Measurements from ENCODE around the gene C3orf20. TPM values are rescaled to one million over a fixed set of nuclear protein-coding genes. Genes with fewer than 3 reads are reported as not detected.
"Not testable (repeated sequence)": the region's sequence is repeated elsewhere in the genome, so short reads cannot be mapped to it uniquely, and the experiment has no call there.

Gene C3orf20
- total RNA-seq, 2 donors from 2014 or later: not detected

DNA sequence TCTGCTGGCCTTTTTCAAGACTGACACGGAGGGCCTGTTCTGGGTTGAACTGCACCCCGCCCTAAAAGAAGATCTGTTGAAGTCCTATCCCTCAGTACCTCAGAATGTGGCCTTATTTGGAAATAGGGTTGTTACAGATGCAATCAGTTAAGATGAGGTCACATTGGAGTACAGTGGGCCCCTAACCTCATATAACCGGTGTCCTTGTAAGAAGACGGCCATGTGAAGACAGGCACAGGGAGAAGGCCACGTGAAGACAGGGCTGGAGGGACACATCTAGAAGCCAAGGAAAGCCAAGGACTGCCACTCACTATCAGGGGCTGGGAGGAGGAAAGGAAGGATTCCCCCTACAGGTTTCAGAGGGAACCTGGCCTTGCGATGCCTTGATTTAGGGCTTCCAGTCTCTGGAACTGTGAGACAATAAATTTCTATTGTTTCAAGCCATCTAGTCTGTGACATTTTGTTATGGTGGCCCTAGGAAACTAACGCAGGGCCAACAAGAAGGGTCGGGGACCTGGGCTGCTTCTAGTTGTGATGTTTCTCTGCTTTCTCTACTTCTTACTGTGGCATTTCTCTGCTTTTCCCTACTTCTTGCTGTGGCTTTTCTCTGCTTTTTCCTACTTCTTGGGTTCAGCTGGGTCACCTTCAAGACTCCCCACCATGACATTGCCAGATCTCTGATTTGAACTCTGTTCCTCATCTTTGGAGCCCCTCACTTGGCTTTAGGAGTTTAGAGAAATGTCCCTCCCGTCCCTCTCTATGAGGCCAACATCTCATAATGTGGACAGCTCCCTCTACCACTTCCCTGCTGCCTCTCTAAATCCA is 28.1 kb upstream of the C3orf20 start:
- Histone ChIP-seq H3K4me3 (no peak overlapping the region), H3K36me3 (no peaks in the 10 kb centered on the region), H3K27me3 (no peaks in the 10 kb centered on the region)

DNA sequence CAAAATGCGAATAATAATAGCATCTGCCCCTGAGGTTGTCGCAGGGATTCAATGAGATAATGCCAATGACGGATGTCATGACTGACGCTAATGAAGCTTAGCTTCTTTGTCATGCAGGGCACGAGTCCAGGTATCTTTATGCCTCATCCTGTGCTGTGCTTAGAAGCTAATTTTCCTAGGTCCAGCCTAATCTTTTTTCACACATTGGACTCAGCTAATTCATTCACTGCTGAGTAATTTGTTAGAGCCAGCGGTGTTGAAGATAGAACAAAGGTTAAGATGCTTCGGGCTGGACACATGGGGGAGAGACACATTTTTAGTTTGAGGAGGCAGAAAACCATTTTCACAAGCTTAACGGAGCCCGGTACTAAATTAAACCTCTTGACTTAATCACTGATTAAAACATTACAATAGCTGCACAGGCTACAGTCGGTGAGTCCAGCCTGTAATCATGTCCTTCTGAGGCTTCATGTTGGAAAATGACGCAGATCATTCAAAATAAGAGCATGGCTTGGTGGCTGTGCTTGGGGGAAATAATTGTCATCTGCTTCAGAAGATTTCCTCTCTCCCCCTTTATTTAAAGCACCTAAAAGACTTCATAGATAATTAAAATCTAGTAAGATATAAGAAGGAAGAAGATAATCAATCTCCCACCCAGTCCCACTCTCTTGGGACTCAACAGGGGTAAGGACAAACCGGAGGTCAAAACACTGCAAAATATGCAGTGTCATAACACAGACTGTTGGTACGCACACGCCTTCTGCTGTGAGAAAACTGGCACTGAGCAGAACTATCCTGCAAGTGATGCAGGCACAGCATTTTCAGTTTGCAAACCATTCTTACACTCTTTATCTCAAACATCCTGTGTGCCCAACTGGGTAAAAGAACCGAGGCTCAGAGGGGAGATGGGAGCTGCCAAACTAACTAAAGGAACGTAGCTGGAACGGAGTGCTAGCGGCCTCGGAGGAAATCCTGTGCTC is 26.7 kb upstream of the C3orf20 start:
- DNase-seq (ENCODE audit: low spot score): no peak
- no peaks in the 10 kb centered on the region for H3K27me3 ChIP-seq
- peaks cover 0 to 43% of the 10 kb centered on the region in 2 donors for H3K4me1 ChIP-seq
- no peaks in the 10 kb centered on the region for H3K9me3 ChIP-seq
- TF ChIP-seq, protein P1, sequence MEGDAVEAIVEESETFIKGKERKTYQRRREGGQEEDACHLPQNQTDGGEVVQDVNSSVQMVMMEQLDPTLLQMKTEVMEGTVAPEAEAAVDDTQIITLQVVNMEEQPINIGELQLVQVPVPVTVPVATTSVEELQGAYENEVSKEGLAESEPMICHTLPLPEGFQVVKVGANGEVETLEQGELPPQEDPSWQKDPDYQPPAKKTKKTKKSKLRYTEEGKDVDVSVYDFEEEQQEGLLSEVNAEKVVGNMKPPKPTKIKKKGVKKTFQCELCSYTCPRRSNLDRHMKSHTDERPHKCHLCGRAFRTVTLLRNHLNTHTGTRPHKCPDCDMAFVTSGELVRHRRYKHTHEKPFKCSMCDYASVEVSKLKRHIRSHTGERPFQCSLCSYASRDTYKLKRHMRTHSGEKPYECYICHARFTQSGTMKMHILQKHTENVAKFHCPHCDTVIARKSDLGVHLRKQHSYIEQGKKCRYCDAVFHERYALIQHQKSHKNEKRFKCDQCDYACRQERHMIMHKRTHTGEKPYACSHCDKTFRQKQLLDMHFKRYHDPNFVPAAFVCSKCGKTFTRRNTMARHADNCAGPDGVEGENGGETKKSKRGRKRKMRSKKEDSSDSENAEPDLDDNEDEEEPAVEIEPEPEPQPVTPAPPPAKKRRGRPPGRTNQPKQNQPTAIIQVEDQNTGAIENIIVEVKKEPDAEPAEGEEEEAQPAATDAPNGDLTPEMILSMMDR (IDR thresholded peaks at IDR 0.05): no peak
- H3K27ac ChIP-seq: peak overlapping the region; percentile 51 to 73
- no peaks in the 10 kb centered on the region for H3K36me3 ChIP-seq
- H3K4me3 ChIP-seq: no peak overlapping the region

More for the DNA sequence above, 28.1 kb upstream of the C3orf20 start:
- no peaks in the 10 kb centered on the region for H3K9me3 ChIP-seq
- no peak for DNase-seq (ENCODE audit: low spot score)
- TF ChIP-seq, protein P1 (IDR thresholded peaks at IDR 0.05): no peak
- H3K27ac ChIP-seq: no peak overlapping the region
- peaks cover 0 to 31% of the 10 kb centered on the region in 2 donors for H3K4me1 ChIP-seq

GRCh38 chr3:14649466-14649865 is 25.5 kb upstream of the C3orf20 start:
- Histone ChIP-seq H3K36me3 (peaks cover 1% of the 10 kb centered on the region), H3K27me3 (no peaks in the 10 kb centered on the region), H3K27ac (peak overlapping the region in 1 of 2 donors; percentile 73), H3K4me3 (no peak overlapping the region), H3K4me1 (peaks cover 0 to 54% of the 10 kb centered on the region in 2 donors), H3K9me3 (no peaks in the 10 kb centered on the region)
- DNase-seq (ENCODE audit: low spot score): no peak
- TF ChIP-seq, protein P1 (IDR thresholded peaks at IDR 0.05): no peak

DNA sequence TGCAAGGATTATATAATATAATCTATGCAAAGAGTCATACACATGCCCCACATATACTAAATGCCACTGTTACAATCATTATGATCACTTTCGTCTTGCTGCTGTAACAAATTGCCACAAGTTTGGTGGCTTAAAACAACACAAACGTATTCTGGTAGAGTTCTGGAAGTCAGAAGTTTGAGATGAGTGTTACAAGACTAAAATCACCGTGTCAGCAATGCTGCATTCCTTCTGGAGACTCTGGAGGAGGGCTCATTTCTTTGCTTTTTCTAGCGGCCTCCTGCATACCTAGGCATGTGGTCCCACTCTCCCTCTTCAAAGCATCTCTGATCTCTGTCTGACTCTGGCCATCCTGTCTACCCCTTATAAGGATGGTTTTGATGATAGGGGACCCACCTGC is 24.7 kb upstream of the C3orf20 start:
- no peak for DNase-seq (ENCODE audit: low spot score)
- H3K27ac ChIP-seq: peak overlapping the region in 1 of 2 donors; percentile 82
- no peak overlapping the region for H3K4me3 ChIP-seq
- peaks cover 9% of the 10 kb centered on the region for H3K36me3 ChIP-seq
- TF ChIP-seq, protein P1 (IDR thresholded peaks at IDR 0.05): no peak
- no peaks in the 10 kb centered on the region for H3K9me3 ChIP-seq
- H3K4me1 ChIP-seq: peaks cover 0 to 54% of the 10 kb centered on the region in 2 donors
- H3K27me3 ChIP-seq: no peaks in the 10 kb centered on the region

DNA sequence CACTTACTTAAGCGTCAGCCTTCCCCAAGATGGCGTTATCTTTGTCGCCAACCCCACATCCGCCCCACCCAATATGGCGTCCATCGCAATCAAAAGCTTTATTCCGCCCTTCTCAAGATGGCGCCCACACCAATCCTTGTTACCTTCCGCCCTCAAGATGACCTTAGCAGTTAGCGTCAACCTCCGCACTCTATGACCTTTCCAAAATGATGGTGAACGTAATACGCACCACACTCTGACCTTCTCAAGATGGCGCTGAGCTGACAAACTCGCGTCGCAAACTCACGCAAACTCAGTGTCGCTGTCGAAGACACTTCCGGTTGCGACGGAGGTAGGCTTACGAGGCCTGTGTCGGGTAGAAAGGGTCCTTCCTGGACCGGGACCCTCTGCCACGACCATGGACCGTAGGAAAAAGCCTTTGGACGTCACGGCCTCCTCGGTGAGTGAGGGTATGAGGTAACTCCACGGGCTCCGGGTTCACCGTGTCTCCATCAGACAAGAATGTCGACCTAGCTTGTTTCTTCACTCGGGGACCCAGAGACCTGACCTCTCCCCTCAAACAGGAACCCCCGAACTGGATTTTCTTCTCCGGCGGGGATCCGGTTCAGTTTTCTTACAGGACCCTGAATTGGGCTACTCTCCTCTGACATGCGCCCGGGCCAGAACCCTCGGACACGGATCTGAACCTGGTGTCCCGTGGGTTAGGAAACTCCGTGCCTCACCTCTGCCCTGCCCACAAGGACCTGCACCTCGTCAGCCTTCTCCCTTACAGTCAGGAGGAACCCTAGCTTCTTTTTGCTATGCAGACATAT is 23.3 kb upstream of the C3orf20 start, which contains the start of gene CCDC174:
CCDC174 (plus strand) TSS at position 323 of the 812 bp plus-strand sequence; CDS start at position 398, 75 bp downstream.
- TF ChIP-seq, protein P1 (IDR thresholded peaks at IDR 0.05): no peak

GRCh38 chr3:14652360-14652907 is 22.5 kb upstream of the C3orf20 start:
- DNase-seq (ENCODE audit: low spot score): not testable (repeated sequence)

More for the DNA sequence above, 23.3 kb upstream of the C3orf20 start, which contains the start of gene CCDC174:
- H3K27ac ChIP-seq: peak within 1 kb of the TSS; percentile 82 to 94
- peak within 1 kb of the TSS; percentile 82 to 86 for H3K4me3 ChIP-seq
- H3K36me3 ChIP-seq: peaks cover 23% of the 10 kb centered on the region
- no peaks in the 10 kb centered on the region for H3K9me3 ChIP-seq
- no peaks in the 10 kb centered on the region for H3K27me3 ChIP-seq
- peak; percentile 97 for DNase-seq (ENCODE audit: low spot score)
- peaks cover 0 to 54% of the 10 kb centered on the region in 2 donors for H3K4me1 ChIP-seq

More at GRCh38 chr3:14652360-14652907, 22.5 kb upstream of the C3orf20 start:
- Histone ChIP-seq H3K36me3 (peaks cover 31% of the 10 kb centered on the region), H3K4me3 (peak overlapping the region; percentile 82 to 86), H3K4me1 (peaks cover 0 to 54% of the 10 kb centered on the region in 2 donors), H3K27ac (peak overlapping the region; percentile 82 to 94)
- not testable (repeated sequence) for H3K9me3 ChIP-seq, H3K27me3 ChIP-seq
